AG10803 (cell line): ENCODE measurements around the gene TASP1.
"Not testable (repeated sequence)": the region's sequence is repeated elsewhere in the genome, so short reads cannot be mapped to it uniquely, and the experiment has no call there.

Experiments used
- DNase-seq: peaks from one replicate; pipeline ENCODE4 v3.0.0; 2010; ENCODE audit warnings: low read depth
- H3K4me3 ChIP-seq: 2 replicates; pipeline ENCODE4 v1.5.1; 2011; ENCODE audit warnings: mild to moderate bottlenecking, low read length, control low read depth
- CTCF ChIP-seq: conservative IDR thresholded peaks from 2 replicates; pipeline ENCODE4 v1.5.1; 2011; ENCODE audit warnings: mild to moderate bottlenecking, low read length, control low read depth, inconsistent platforms

TASP1 gene

DNA sequence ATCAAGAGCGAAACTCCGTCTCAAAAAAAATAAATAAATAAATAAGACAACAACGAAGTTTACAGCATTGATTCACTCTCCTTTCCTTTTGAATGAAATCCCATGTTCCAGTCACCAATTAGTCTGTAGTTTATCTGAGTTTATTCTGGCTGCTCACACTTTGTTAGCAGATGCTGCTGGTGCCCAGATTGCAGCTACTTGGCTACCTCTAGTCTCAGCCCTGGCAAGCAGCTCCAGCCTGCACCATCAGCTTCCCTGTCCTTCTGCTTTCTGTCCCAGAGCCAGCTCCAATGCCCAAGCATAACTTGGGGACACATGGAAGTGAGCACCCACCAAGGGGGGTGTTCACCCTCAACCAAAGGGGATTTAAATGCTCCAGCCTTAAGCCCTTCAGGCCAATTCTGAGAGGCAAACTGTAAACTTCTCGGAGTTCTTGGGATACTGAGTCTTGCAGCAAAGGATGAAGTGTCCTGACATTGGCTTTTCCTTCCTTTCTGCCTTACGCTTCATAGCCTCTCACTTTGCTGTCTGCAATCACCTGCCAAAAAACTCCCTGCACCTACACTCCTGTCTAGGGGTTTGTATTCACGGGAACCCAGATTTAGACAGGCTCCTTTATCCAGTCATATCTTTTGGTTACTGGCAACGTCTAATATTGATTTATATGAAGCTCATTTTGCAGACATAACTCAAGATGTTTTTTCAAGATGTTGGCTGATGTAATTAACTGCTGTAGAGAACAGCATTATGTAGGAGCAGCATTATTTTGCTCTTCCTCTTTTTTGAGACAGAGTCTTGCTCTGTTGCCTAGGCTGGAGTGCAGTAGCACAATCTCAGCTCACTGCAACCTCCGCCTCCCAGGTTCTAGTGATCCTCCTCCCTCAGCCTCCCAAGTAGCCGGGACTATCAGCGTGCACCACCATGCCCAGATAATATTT lies 9.8 kb upstream of the TASP1 start:
- H3K4me3 ChIP-seq = no peak overlapping the region
- DNase-seq = no peak
- no peak for TF ChIP-seq CTCF

GRCh38 chr20:13644010-13644409 lies 5.3 kb upstream of the TASP1 start:
- no peak overlapping the region for H3K4me3 ChIP-seq
- DNase-seq = peak; percentile 57
- TF ChIP-seq CTCF = peak; percentile 25

- TF ChIP-seq CTCF = no peak
- no peak for DNase-seq
- peak overlapping the region; percentile 94 for H3K4me3 ChIP-seq
These were observed 392 bp upstream of the TASP1 start for GRCh38 chr20:13639150-13639497.

DNA sequence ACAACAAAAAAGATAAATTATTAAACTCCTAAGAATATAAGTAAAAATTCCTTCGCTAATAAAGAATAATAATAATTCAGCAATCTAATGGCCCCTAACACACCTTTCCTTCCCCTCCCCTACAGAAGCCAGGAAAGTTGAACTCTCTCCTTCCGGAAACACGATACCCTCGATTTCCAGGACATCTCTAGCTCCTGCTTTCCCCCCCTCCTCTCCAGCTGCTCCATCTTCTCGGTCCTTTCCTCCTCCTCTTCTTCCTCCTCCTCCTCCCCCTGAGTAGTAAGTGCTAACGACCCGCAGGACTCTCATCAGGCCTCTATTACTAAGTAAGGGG lies 603 bp downstream of the TASP1 start:
- no peak for DNase-seq
- TF ChIP-seq CTCF = no peak

GRCh38 chr20:13632431-13632830 lies 6.3 kb downstream of the TASP1 start:
- H3K4me3 ChIP-seq = no peak overlapping the region
- peak; percentile 23 for DNase-seq
- no peak for TF ChIP-seq CTCF

More for the DNA sequence above, 603 bp downstream of the TASP1 start:
- H3K4me3 ChIP-seq = peak overlapping the region; percentile 94

DNA sequence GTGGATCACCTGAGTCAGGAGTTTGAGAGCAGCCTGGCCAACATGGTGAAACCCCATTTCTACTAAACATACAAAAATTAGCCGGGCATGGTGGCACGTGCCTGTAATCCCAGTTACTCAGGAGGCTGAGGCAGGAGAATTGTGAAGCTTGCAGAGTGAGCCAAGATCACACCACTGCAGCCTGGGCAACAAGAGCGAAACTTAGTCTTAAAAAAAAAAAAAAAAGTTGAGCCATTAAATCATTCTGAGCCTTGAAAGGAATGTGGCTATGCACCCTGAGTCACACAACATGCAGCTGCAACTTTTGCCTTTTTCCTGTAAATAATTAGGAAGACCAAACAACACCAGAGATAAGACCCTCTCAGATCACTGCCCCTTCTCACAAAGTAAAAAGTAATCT lies 11.2 kb downstream of the TASP1 start:
- DNase-seq = peak; percentile 80
- H3K4me3 ChIP-seq = not testable (repeated sequence)

DNA sequence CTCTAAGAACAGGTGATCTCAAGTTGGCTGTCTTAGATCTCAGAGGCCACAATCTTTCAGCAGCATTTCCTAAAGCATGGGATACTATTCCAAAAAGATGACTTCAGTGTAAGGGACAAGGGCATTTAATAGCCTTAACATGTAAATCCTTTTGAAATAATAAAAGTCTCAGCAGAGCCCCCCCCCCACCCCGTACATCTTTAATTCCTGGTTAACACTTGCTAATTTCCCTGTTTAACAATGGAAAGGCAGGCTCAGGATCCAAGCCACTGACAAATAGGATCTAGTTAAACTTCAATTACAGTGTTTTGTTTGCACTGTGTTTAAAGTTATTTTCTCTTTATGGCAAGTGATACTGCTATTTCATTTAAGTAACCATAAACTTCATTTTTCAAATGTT lies 12.0 kb downstream of the TASP1 start:
- no peak overlapping the region for H3K4me3 ChIP-seq
- DNase-seq = no peak
- TF ChIP-seq CTCF = no peak
